K562 (cell line): ENCODE measurements around the gene KLK13. TPM values are rescaled to one million over a fixed set of nuclear protein-coding genes. Genes with fewer than 3 reads are reported as not detected.
A peak's percentile ranks its signal among the peaks of the same experiment; 100 is the strongest.

ENCODE experiments used
- ADNP ChIP-seq: fragments of 200-800 bp; sonication (Bioruptor generic); IDR thresholded peaks from 2 replicates; pipeline ENCODE4 v1.6.1; 2016; ENCODE audit warnings: missing genetic modification characterization, missing compliant biosample characterization
- CBX5 ChIP-seq: IDR thresholded peaks from 2 replicates; pipeline ENCODE4 v1.6.1; 2014; ENCODE audit warnings: low read depth, borderline replicate concordance
- ELF1 ChIP-seq: fragments of 200-800 bp; sonication (Bioruptor generic); IDR thresholded peaks from 2 replicates; pipeline ENCODE4 v1.6.1; 2016; ENCODE audit warnings: missing genetic modification characterization, missing compliant biosample characterization
- ELF4 ChIP-seq: fragments of 450-650 bp; formaldehyde crosslinking; IDR thresholded peaks from 2 replicates; pipeline ENCODE4 v1.4.0; 2022; ENCODE audit warnings: missing genetic modification characterization
- ETS2 ChIP-seq: IDR thresholded peaks from 2 replicates; pipeline ENCODE4 v1.6.1; 2016; ENCODE audit warnings: borderline replicate concordance, missing genetic modification characterization, mild to moderate bottlenecking, moderate library complexity, missing compliant biosample characterization; ENCODE audit not compliant: poor library complexity, severe bottlenecking
- GMEB1 ChIP-seq: fragments of 250-450 bp; sonication (Bioruptor Pico); IDR thresholded peaks from 2 replicates; pipeline ENCODE4 v1.4.0; 2020; ENCODE audit warnings: mild to moderate bottlenecking
- GTF2F1 ChIP-seq: IDR thresholded peaks from 2 replicates; pipeline ENCODE4 v1.6.1; 2011; ENCODE audit warnings: low read depth, low read length, improper control_type of control experiment
- HLTF ChIP-seq: fragments of 450-650 bp; IDR thresholded peaks from 2 replicates; pipeline ENCODE4 v1.6.1; 2016
- IRF9 ChIP-seq: fragments of 450-650 bp; IDR thresholded peaks from 2 replicates; pipeline ENCODE4 v1.6.1; 2016; ENCODE audit warnings: missing biosample characterization, missing genetic modification characterization
- LARP7 ChIP-seq: fragments of 450-650 bp; IDR thresholded peaks from 2 replicates; pipeline ENCODE4 v1.6.1; 2016
- MIER1 ChIP-seq: fragments of 450-650 bp; IDR thresholded peaks from 2 replicates; pipeline ENCODE4 v1.6.1; 2016; ENCODE audit warnings: antibody characterized with exemption, mild to moderate bottlenecking, low read depth
- NCOA4 ChIP-seq: fragments of 450-650 bp; IDR thresholded peaks from 2 replicates; pipeline ENCODE4 v1.6.1; 2018; ENCODE audit warnings: mild to moderate bottlenecking; ENCODE audit not compliant: partially characterized antibody
- NR2C1 ChIP-seq, 2 experiments: fragments of 450-650 bp; IDR thresholded peaks; 2 replicates each; pipeline ENCODE4 v1.6.1; 2017; ENCODE audit warnings: mild to moderate bottlenecking in 2 of 2, antibody characterized with exemption in 1 of 2, inconsistent platforms in 1 of 2, missing compliant biosample characterization in 1 of 2, missing genetic modification characterization in 1 of 2
- PHF8 ChIP-seq: fragments of 200-600 bp; sonication (generic); IDR thresholded peaks from 2 replicates; pipeline ENCODE4 v1.6.1; 2012; ENCODE audit warnings: mixed run types, mild to moderate bottlenecking, inconsistent platforms, low read length, moderate library complexity, borderline replicate concordance
- PKNOX1 ChIP-seq: fragments of 450-650 bp; IDR thresholded peaks from 2 replicates; pipeline ENCODE4 v1.6.1; 2016
- TAF1 ChIP-seq: IDR thresholded peaks from 2 replicates; pipeline ENCODE4 v1.6.1; 2011; ENCODE audit warnings: mild to moderate bottlenecking, low read length, moderate library complexity; ENCODE audit not compliant: insufficient read depth, control insufficient read depth, severe bottlenecking; ENCODE audit errors: extremely low read depth
- ZBTB11 ChIP-seq, 3 experiments: fragments of 200-800 bp in 1 of 3; fragments of 250-450 bp in 1 of 3; fragments of 450-650 bp in 1 of 3; sonication (Bioruptor Pico) in 1 of 3; sonication (Bioruptor generic) in 1 of 3; formaldehyde crosslinking in 1 of 3; IDR thresholded peaks; 2 replicates each; pipeline versions ENCODE4 v1.6.1 to v1.8.0; 2016 to 2022; ENCODE audit warnings: mild to moderate bottlenecking in 2 of 3, missing genetic modification characterization in 2 of 3, missing compliant biosample characterization in 1 of 3, moderate library complexity in 1 of 3
- ZFX ChIP-seq: sonication (generic); formaldehyde crosslinking; IDR thresholded peaks from 2 replicates; pipeline ENCODE4 v1.8.0; 2022; ENCODE audit warnings: mild to moderate bottlenecking, missing genetic modification reagents, moderate library complexity
- ZNF408 ChIP-seq: fragments of 250-450 bp; sonication (Bioruptor Pico); IDR thresholded peaks from 2 replicates; pipeline ENCODE4 v1.4.0; 2020; ENCODE audit warnings: low read depth, mild to moderate bottlenecking, moderate library complexity
- ZNF764 ChIP-seq: fragments of 250-450 bp; sonication (Bioruptor Pico); IDR thresholded peaks from 2 replicates; pipeline ENCODE4 v1.4.0; 2020; ENCODE audit warnings: low read depth, mild to moderate bottlenecking, moderate library complexity
- ZNF785 ChIP-seq: fragments of 250-450 bp; sonication (Bioruptor Pico); IDR thresholded peaks from 2 replicates; pipeline ENCODE4 v1.4.0; 2020; ENCODE audit warnings: mild to moderate bottlenecking
- polyA plus RNA-seq, 8 experiments: library from polyadenylated mRNA; depleted of rRNA in 4 of 8; stranded (reverse) in 5 of 8; unstranded in 3 of 8; fragments of >200 nt; fragmentation: Nextera tagmentation in 2 of 8; fragmentation: Illumina TruSeq in 1 of 8; extraction: Ambion mirVana in 2 of 8; extraction: Trizol in 1 of 8; gene quantifications; 2 replicates each; pipeline versions ENCODE4 v1.2.1 to v1.2.3, GENCODE V29; 2011 to 2014; ENCODE audit warnings: inconsistent platforms in 1 of 8, missing spikeins in 1 of 8
- total RNA-seq, 7 experiments: library from RNA; depleted of rRNA in 6 of 7; stranded (reverse); fragments of >200 nt in 6 of 7; fragmentation: Illumina TruSeq in 2 of 7; extraction: Trizol in 2 of 7; gene quantifications; 2 replicates each; pipeline versions ENCODE4 v1.2.1 to v1.2.3, GENCODE V29; 2011 to 2021; ENCODE audit warnings: low replicate concordance in 1 of 7

KLK13 gene
- total and polyA plus RNA-seq, 9 of the 15 experiments (the other 6 are each of a cell fraction or from before 2014, with no cell fraction given): 0.72 to 9.0 (median 2.3) TPM

GRCh38 chr19:51064534-51065220 is at the start of gene KLK13 (continued):
- TF ChIP-seq ZNF785 (CRISPR knock-in tag) (no peak), ZBTB11 (CRISPR knock-in tag; IDR thresholded peaks at IDR 0.05) (no peak), HLTF (no peak), ELF4 (CRISPR knock-in tag) (no peak), MIER1 (no peak), NCOA4 (no peak), IRF9 (no peak), LARP7 (no peak), GMEB1 (CRISPR knock-in tag) (no peak), ZNF408 (no peak), ELF1 (tag) (peak; percentile 72), PHF8 (peak; percentile 30; the same call in 1 of the 2 replicates), ZFX (no peak), GTF2F1 (no peak), CBX5 (no peak), ZNF764 (CRISPR knock-in tag) (0 out of 2 replicates have a peak, but pooled peaks have one; percentile 17), ETS2 (tag) (no peak), ADNP (tag) (0 out of 2 replicates have a peak, but pooled peaks have one; percentile 59), NR2C1 (IDR thresholded peaks at IDR 0.05) (peak; percentile 35; the same call in 1 of the 2 replicates), NR2C1 (tag; IDR thresholded peaks at IDR 0.05) (no peak; the same call in 1 of the 2 replicates), TAF1 (peak; percentile 33), PKNOX1 (peak; percentile 6; the same call in 1 of the 2 replicates)
